Aorta (tissue), 5 donors: Measurements from ENCODE around the gene AKAP5. TPM values are rescaled to one million over a fixed set of nuclear protein-coding genes. Genes with fewer than 3 reads are reported as not detected.
A peak's percentile ranks its signal among the peaks of the same experiment; 100 is the strongest.

Experiments used
- ATAC-seq: fragments of 200-7000 bp; cut with Tn5 transposase; one replicate; pipeline ENCODE4 v1.9.1; 2022; ENCODE audit warnings: moderate library complexity; ENCODE audit not compliant: low FRiP score
- DNase-seq, 2 donors: peaks; one replicate each; pipeline ENCODE4 v3.0.0-alpha.2; 2020
- H3K27ac ChIP-seq, 2 donors: one replicate each; pipeline ENCODE4 v1.5.1; 2013; ENCODE audit warnings: low read length in 2 of 2, mild to moderate bottlenecking in 2 of 2, moderate library complexity in 2 of 2, control low read depth in 1 of 2, inconsistent platforms in 1 of 2, low read depth in 1 of 2
- H3K27me3 ChIP-seq, 2 donors: one replicate each; pipeline ENCODE4 v1.6.1; 2013; ENCODE audit warnings: control low read depth in 1 of 2, low read length in 1 of 2, mild to moderate bottlenecking in 1 of 2, moderate library complexity in 1 of 2; ENCODE audit not compliant: insufficient read depth in 2 of 2, control insufficient read depth in 1 of 2
- H3K36me3 ChIP-seq, 2 donors: one replicate each; pipeline ENCODE4 v1.6.1; 2013; ENCODE audit warnings: control low read depth in 1 of 2, low read length in 1 of 2, mild to moderate bottlenecking in 1 of 2; ENCODE audit not compliant: insufficient read depth in 2 of 2, control insufficient read depth in 1 of 2
- H3K4me1 ChIP-seq, 2 donors: one replicate each; pipeline ENCODE4 v1.6.1; 2013; ENCODE audit warnings: low read length in 2 of 2, control low read depth in 1 of 2, mild to moderate bottlenecking in 1 of 2, moderate library complexity in 1 of 2; ENCODE audit not compliant: insufficient read depth in 2 of 2, control insufficient read depth in 1 of 2
- H3K4me3 ChIP-seq, 2 donors: one replicate each; pipeline ENCODE4 v1.5.1; 2013; ENCODE audit warnings: low read length in 2 of 2, control low read depth in 1 of 2, mild to moderate bottlenecking in 1 of 2
- H3K9me3 ChIP-seq: one replicate; pipeline ENCODE4 v1.6.1; 2013; ENCODE audit warnings: mild to moderate bottlenecking, low read length; ENCODE audit not compliant: control insufficient read depth
- WGBS, 2 donors: extraction: QIAGEN DNeasy Blood & Tissue Kit; methylation state at CpG; one replicate each; pipeline ENCODE4 v1.1.7; 2013; 5-methylcytosine and 5-hydroxymethylcytosine counted together
- intact Hi-C, 2 donors: fragments of 100-400 bp; cut with DNase I; formaldehyde crosslinking; loops; one replicate each; pipeline versions ENCODE4 v1.14.2 to v1.15.0; 2022
- polyA plus RNA-seq, 2 donors: library from polyadenylated mRNA; stranded (reverse); fragments of 200-250 nt; gene quantifications; one replicate each; pipeline ENCODE4 v1.2.3, GENCODE V29; 2013
- total RNA-seq, 2 donors: library from RNA; stranded (reverse); fragmentation: NEBNext Ultra II Directional; extraction: Animal tissue kit (Norgen Biotek cat#: 25700); gene quantifications; one replicate each; pipeline ENCODE4 v1.2.1, GENCODE V29; 2021
- donor health status: healthy with polysubstance abuse.
- donor health status: Bipolar disorder and iron deficiency.
- donor health status: DM: no; HTN: no; CAD: no.
- donor health status: DM: no; HTN: no; CAD: no.
- donor health status: DM: yes; HTN: yes; CAD: no.

Gene AKAP5
- total and polyA plus RNA-seq, 4 donors = 1.1 to 2.9 (median 2.1) TPM

GRCh38 chr14:64502456-64502855 is 37.2 kb downstream of the AKAP5 start:
- Histone ChIP-seq H3K36me3 (no peaks in the 10 kb centered on the region), H3K9me3 (no peaks in the 10 kb centered on the region), H3K4me1 (no peaks in the 10 kb centered on the region), H3K27ac (peak overlapping the region; percentile 89 to 94), H3K4me3 (peak overlapping the region; percentile 71 to 88), H3K27me3 (no peaks in the 10 kb centered on the region)
- ATAC-seq (no peak), DNase-seq (no peak)
- WGBS, 2 donors = 57 to 60% methylated on average over 6 of the region's 6 CpGs
- intact Hi-C loops = loop anchor here in 1 of 2 donors (5.0 kb wide), 1 partner anchor 115 kb away; the partner anchor contains the start of gene MTHFD1

GRCh38 chr14:64502887-64503433 is 37.7 kb downstream of the AKAP5 start:
- Histone ChIP-seq H3K36me3 (no peaks in the 10 kb centered on the region), H3K27ac (peak overlapping the region; percentile 89 to 94), H3K4me1 (no peaks in the 10 kb centered on the region), H3K9me3 (no peaks in the 10 kb centered on the region), H3K27me3 (no peaks in the 10 kb centered on the region), H3K4me3 (peak overlapping the region; percentile 71 to 88)
- ATAC-seq (peak; percentile 0), DNase-seq (no peak)
- 1% methylated on average over 27 to 29 of the region's 29 CpGs for WGBS, 2 donors
- intact Hi-C loops = loop anchor here in 1 of 2 donors (5.0 kb wide), 1 partner anchor 116 kb away; the partner anchor contains the start of gene MTHFD1

GRCh38 chr14:64503434-64504309 is 38.4 kb downstream of the AKAP5 start, which contains the start of gene ZBTB25:
TSS of gene ZBTB25 (minus strand) at chr14:64503838. CDS start at chr14:64490533, 13,305 bp downstream.
- Histone ChIP-seq H3K27ac (peak within 1 kb of the TSS; percentile 94), H3K4me3 (peak within 1 kb of the TSS; percentile 74 to 88), H3K9me3 (no peaks in the 10 kb centered on the region), H3K4me1 (no peaks in the 10 kb centered on the region), H3K27me3 (no peaks in the 10 kb centered on the region), H3K36me3 (no peaks in the 10 kb centered on the region)
- DNase-seq = peak; percentile 95
- ATAC-seq = peak; percentile 92
- WGBS, 2 donors = 0 to 1% methylated on average over 57 to 87 of the region's 87 CpGs
- intact Hi-C loops = loop anchor here in 1 of 2 donors (2.0 to 5.0 kb wide), 2 partner anchors 37 to 116 kb away; partner anchors contain the start of genes HSPA2 and MTHFD1

GRCh38 chr14:64504310-64504896 is 39.1 kb downstream of the AKAP5 start, which contains the start of gene ZBTB1:
TSS of gene ZBTB1 (plus strand) at chr14:64504770. CDS start at chr14:64521505, 16,735 bp downstream.
- H3K27ac ChIP-seq = peak within 1 kb of the TSS; percentile 58 to 94
- H3K4me1 ChIP-seq = no peaks in the 10 kb centered on the region
- peak; percentile 92 to 95 for DNase-seq
- no peaks in the 10 kb centered on the region for H3K9me3 ChIP-seq
- ATAC-seq = peak; percentile 84
- peak within 1 kb of the TSS; percentile 74 to 88 for H3K4me3 ChIP-seq
- no peaks in the 10 kb centered on the region for H3K36me3 ChIP-seq
- WGBS, 2 donors = 0% methylated on average over 46 to 63 of the region's 63 CpGs
- H3K27me3 ChIP-seq = no peaks in the 10 kb centered on the region
- intact Hi-C loops = loop anchor here in 1 of 2 donors (2.0 to 5.0 kb wide), 2 partner anchors 36 to 117 kb away; partner anchors contain the start of genes HSPA2 and MTHFD1

GRCh38 chr14:64504897-64505794 is 39.8 kb downstream of the AKAP5 start:
- H3K4me3 ChIP-seq = peak overlapping the region; percentile 74 to 88
- no peaks in the 10 kb centered on the region for H3K27me3 ChIP-seq
- no peaks in the 10 kb centered on the region for H3K4me1 ChIP-seq
- 0% methylated on average over 68 of the region's 68 CpGs for WGBS, 2 donors
- peak; percentile 95 for DNase-seq
- H3K27ac ChIP-seq = peak overlapping the region; percentile 58 to 94
- ATAC-seq = peak; percentile 76
- intact Hi-C loops = loop anchor here (2.0 to 5.0 kb wide), 4 partner anchors 36 to 132 kb away; partner anchors contain the start of genes HSPA2 (in 2 of the 2) and MTHFD1 (in 1 of the 2)
- no peaks in the 10 kb centered on the region for H3K36me3 ChIP-seq
- no peaks in the 10 kb centered on the region for H3K9me3 ChIP-seq

- Histone ChIP-seq H3K4me1 (peaks cover 2 to 4% of the 10 kb centered on the region in 2 donors), H3K36me3 (no peaks in the 10 kb centered on the region), H3K4me3 (no peak overlapping the region), H3K27me3 (no peaks in the 10 kb centered on the region), H3K9me3 (no peaks in the 10 kb centered on the region), H3K27ac (no peak overlapping the region)
- intact Hi-C loops = loop anchor here (5.0 kb wide), 2 partner anchors 36 to 131 kb away; partner anchors contain the start of gene HSPA2 (in 1 of the 2)
- ATAC-seq (no peak), DNase-seq (no peak)
- 43 to 46% methylated on average over 3 of the region's 3 CpGs for WGBS, 2 donors
Observed at GRCh38 chr14:64506721-64507120, 41.4 kb downstream of the AKAP5 start.

GRCh38 chr14:64507376-64508156 is 42.3 kb downstream of the AKAP5 start:
- 74% methylated on average over 4 of the region's 4 CpGs for WGBS, 2 donors
- Histone ChIP-seq H3K27ac (no peak overlapping the region), H3K9me3 (no peaks in the 10 kb centered on the region), H3K4me1 (peaks cover 2 to 4% of the 10 kb centered on the region in 2 donors), H3K36me3 (no peaks in the 10 kb centered on the region), H3K4me3 (no peak overlapping the region), H3K27me3 (no peaks in the 10 kb centered on the region)
- DNase-seq (no peak), ATAC-seq (no peak)
- intact Hi-C loops = loop anchor here (5.0 kb wide), 2 partner anchors 35 to 130 kb away; partner anchors contain the start of gene HSPA2 (in 1 of the 2)
